Measurements from ENCODE around the gene S100A11. TPM values are rescaled to one million over a fixed set of nuclear protein-coding genes. Genes with fewer than 3 reads are reported as not detected.

The S100A11 gene
- total RNA-seq, 1 experiment from 2014 or later, result 302 TPM

DNA sequence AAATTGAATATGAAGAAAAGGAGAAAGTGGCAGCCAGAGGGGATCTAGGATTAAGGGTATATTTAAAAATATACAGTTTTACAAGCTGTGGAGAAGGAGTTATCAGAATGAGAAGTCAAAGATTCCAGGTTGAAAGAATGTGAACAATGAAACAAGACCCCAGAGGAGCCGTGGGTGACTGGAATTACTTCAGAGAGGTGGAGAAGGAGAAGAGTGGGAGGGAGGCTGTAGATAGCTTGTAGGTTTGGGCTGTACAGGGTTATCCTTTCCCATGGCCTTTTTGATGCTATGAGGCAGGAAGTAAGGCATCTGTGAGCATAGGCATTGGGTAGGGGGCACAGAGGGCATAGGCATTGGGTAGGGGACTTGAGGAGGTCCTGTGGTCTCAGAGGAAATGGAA lies 5.2 kb upstream of the S100A11 start:
- no peak overlapping the region for H2AK5ac ChIP-seq (ENCODE audit: insufficient read length, low read length)
- H3K56ac ChIP-seq (ENCODE audit: insufficient read length, low read depth, low read length), result no peak overlapping the region
- H3K4ac ChIP-seq (ENCODE audit: low read depth, low read length), result no peak overlapping the region
- H3K18ac ChIP-seq (ENCODE audit: insufficient read length, low read depth, low read length), result no peak overlapping the region
- H3K4me1 Mint-ChIP-seq, result peaks cover 20 to 37% of the 10 kb centered on the region in 2 experiments
- no peak overlapping the region for H2BK15ac ChIP-seq (ENCODE audit: low read depth, low read length)
- DNase-seq, result no peak
- H3K27ac ChIP-seq (ENCODE audit: insufficient read length, low read depth, low read length), result no peak overlapping the region
- H3K27me3 Mint-ChIP-seq (ENCODE audit: low read depth), result no peaks in the 10 kb centered on the region; the same call in none of the 2 replicates
- no peaks in the 10 kb centered on the region for H3K9me3 ChIP-seq (ENCODE audit: control insufficient read depth, low read depth, low read length)
- H3K79me2 ChIP-seq (ENCODE audit: insufficient read depth, low read length), result no peaks in the 10 kb centered on the region
- H3K23me2 ChIP-seq (ENCODE audit: insufficient read length, low read depth, low read length, poor library complexity, severe bottlenecking), result no peaks in the 10 kb centered on the region
- H2BK20ac ChIP-seq (ENCODE audit: low read depth, low read length, poor library complexity, severe bottlenecking), result no peak overlapping the region
- no peak overlapping the region for H4K5ac ChIP-seq (ENCODE audit: insufficient read length, low read depth, low read length)
- no peak overlapping the region for H3K4me3 Mint-ChIP-seq
- no peaks in the 10 kb centered on the region for H3K79me1 ChIP-seq (ENCODE audit: insufficient read depth, low read depth, low read length, poor library complexity, severe bottlenecking)
- H2BK120ac ChIP-seq (ENCODE audit: low read depth, low read length, poor library complexity, severe bottlenecking), result no peak overlapping the region
- H3K27me3 ChIP-seq (ENCODE audit: insufficient read depth, low read length), result no peaks in the 10 kb centered on the region
- no peak overlapping the region for H3K4me2 ChIP-seq (ENCODE audit: insufficient read depth, insufficient read length, low read length)
- no peaks in the 10 kb centered on the region for H3K9me3 Mint-ChIP-seq
- TF ChIP-seq, protein P1, sequence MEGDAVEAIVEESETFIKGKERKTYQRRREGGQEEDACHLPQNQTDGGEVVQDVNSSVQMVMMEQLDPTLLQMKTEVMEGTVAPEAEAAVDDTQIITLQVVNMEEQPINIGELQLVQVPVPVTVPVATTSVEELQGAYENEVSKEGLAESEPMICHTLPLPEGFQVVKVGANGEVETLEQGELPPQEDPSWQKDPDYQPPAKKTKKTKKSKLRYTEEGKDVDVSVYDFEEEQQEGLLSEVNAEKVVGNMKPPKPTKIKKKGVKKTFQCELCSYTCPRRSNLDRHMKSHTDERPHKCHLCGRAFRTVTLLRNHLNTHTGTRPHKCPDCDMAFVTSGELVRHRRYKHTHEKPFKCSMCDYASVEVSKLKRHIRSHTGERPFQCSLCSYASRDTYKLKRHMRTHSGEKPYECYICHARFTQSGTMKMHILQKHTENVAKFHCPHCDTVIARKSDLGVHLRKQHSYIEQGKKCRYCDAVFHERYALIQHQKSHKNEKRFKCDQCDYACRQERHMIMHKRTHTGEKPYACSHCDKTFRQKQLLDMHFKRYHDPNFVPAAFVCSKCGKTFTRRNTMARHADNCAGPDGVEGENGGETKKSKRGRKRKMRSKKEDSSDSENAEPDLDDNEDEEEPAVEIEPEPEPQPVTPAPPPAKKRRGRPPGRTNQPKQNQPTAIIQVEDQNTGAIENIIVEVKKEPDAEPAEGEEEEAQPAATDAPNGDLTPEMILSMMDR (conservative IDR thresholded peaks at IDR 0.05), result no peak
- no peak overlapping the region for H2BK5ac ChIP-seq (ENCODE audit: insufficient read length, low read length)
- WGBS (ENCODE audit: extremely low coverage, insufficient read length, low lambda C conversion rate), result no CpG with 5 or more reads among the region's 1 CpG
- no peak overlapping the region for H3T11ph ChIP-seq (ENCODE audit: low read length)
- no peaks in the 10 kb centered on the region for H4K20me1 ChIP-seq (ENCODE audit: control insufficient read depth, insufficient read depth, insufficient read length)
- no peak overlapping the region for H3K9ac ChIP-seq (ENCODE audit: extremely low read depth, insufficient read length, low read length)
- H2AFZ ChIP-seq (ENCODE audit: low read length), result no peak overlapping the region
- H3K14ac ChIP-seq (ENCODE audit: insufficient read depth, low read length), result no peak overlapping the region
- no peak overlapping the region for H2BK12ac ChIP-seq (ENCODE audit: insufficient read length, low read depth, low read length)
- no peaks in the 10 kb centered on the region for H3K36me3 Mint-ChIP-seq (ENCODE audit: insufficient read depth in 1 of 3, low read depth in 3 of 3)
- H4K91ac ChIP-seq (ENCODE audit: insufficient read length, low read depth, low read length), result no peak overlapping the region
- H4K8ac ChIP-seq (replicated peaks; ENCODE audit: insufficient read length, low read depth, low read length), result no peak overlapping the region
- peaks cover 9% of the 10 kb centered on the region; the same call in 1 of the 2 replicates for H3K4me1 ChIP-seq (ENCODE audit: insufficient read depth, low read length)
- no peak overlapping the region for H3K23ac ChIP-seq (ENCODE audit: insufficient read length, low read depth, low read length)
- no peak overlapping the region for H3K27ac Mint-ChIP-seq
